ENCODE data around the gene HBEGF.
"Not testable (repeated sequence)": the region's sequence is repeated elsewhere in the genome, so short reads cannot be mapped to it uniquely, and the experiment has no call there.

The HBEGF gene

GRCh38 chr5:140360681-140361479 lies 14.5 kb upstream of the HBEGF start:
- no peak for DNase-seq

- DNase-seq: no peak
Observed at GRCh38 chr5:140360101-140360500, 13.7 kb upstream of the HBEGF start, which contains the start of gene SLC4A9. Gene SLC4A9 (plus strand): TSS chr5:140360194. CDS start chr5:140360237, 43 bp downstream.

GRCh38 chr5:140358738-140359310 lies 12.4 kb upstream of the HBEGF start:
- no peak for DNase-seq

GRCh38 chr5:140357726-140358093 lies 11.3 kb upstream of the HBEGF start:
- peak; percentile 34 to 59 (median 46) for DNase-seq

GRCh38 chr5:140356853-140357725 lies 10.7 kb upstream of the HBEGF start:
- DNase-seq: no peak

GRCh38 chr5:140355546-140355945 lies 9.1 kb upstream of the HBEGF start:
- DNase-seq: no peak

GRCh38 chr5:140351609-140352334 lies 5.4 kb upstream of the HBEGF start:
- DNase-seq: peak in 5 of 6 experiments; percentile 26 to 88 (median 67)

- DNase-seq: no peak
Observed at GRCh38 chr5:140349244-140349643, 2.8 kb upstream of the HBEGF start.

- DNase-seq: no peak
Observed at GRCh38 chr5:140348104-140348503, 1.7 kb upstream of the HBEGF start.

GRCh38 chr5:140347360-140347759 lies 957 bp upstream of the HBEGF start:
- DNase-seq: no peak

- peak in 2 of 6 experiments; percentile 12 to 39 for DNase-seq
Observed at GRCh38 chr5:140345919-140346347, 470 bp downstream of the HBEGF start.

- peak in 1 of 6 experiments; percentile 10 for DNase-seq
Observed at GRCh38 chr5:140344683-140345423, 1.6 kb downstream of the HBEGF start.

- not testable (repeated sequence) for DNase-seq
Observed at GRCh38 chr5:140343849-140344248, 2.6 kb downstream of the HBEGF start.

GRCh38 chr5:140342896-140343295 lies 3.5 kb downstream of the HBEGF start:
- no peak for DNase-seq

GRCh38 chr5:140342287-140342686 lies 4.1 kb downstream of the HBEGF start:
- DNase-seq: peak in 3 of 6 experiments; percentile 18 to 44 (median 23)

GRCh38 chr5:140341591-140341990 lies 4.8 kb downstream of the HBEGF start:
- no peak for DNase-seq

- DNase-seq: no peak
Observed at GRCh38 chr5:140340605-140341121, 5.7 kb downstream of the HBEGF start.

GRCh38 chr5:140339636-140340035 lies 6.8 kb downstream of the HBEGF start:
- no peak for DNase-seq

- no peak for DNase-seq
Observed at GRCh38 chr5:140338908-140339307, 7.5 kb downstream of the HBEGF start.

GRCh38 chr5:140338336-140338735 lies 8.1 kb downstream of the HBEGF start:
- DNase-seq: no peak

- DNase-seq: no peak
Observed at GRCh38 chr5:140337880-140338279, 8.5 kb downstream of the HBEGF start.

GRCh38 chr5:140336388-140336787 lies 10.0 kb downstream of the HBEGF start:
- DNase-seq: no peak

All from stimulated activated naive CD4-positive, alpha-beta T cell (primary cell).